ENCODE results near the gene TMEM26. TPM values are rescaled to one million over a fixed set of nuclear protein-coding genes. Genes with fewer than 3 reads are reported as not detected.
"Not testable (repeated sequence)": the region's sequence is repeated elsewhere in the genome, so short reads cannot be mapped to it uniquely, and the experiment has no call there.

The TMEM26 gene
- total RNA-seq, 1 donor from 2014 or later, result 0.18 TPM

DNA sequence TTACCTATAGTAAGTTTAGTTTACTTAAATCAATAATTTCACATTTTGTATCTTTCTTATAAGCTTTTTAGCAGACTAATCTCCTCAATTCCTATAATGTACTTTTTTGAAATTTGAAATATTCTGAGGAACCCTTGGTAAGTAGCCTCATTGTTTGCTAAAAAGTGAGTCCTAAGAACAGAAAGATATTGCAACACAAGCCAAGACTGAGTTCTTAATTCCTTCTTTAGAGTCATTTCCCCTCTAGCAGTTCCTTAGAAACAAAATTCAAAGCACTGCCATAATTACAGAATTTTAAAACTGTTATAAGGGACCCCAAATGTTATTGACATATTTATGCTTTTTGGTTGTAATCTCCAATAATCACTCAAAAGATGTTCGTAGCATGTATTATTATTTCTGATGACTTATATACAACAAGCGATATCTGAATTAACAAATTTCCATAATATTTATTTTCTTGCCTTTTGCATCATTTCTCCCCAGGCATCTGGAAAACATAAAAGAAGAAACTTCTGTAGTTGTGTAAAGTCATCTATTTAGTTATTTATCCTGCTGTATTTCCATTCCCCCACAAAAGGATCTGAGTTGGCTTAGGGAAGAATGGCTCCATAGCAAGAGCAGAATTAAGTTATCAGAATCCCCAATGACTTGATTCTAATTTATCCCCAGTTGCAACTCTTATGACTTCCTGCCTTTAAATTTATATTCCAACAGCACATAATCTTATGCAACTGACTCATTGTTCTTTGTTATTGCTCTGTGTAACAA, 67.8 kb downstream of the TMEM26 start:
- FAIRE-seq (no peak), DNase-seq (ENCODE audit: low read depth) (no peak)
- Histone ChIP-seq H3K27ac (ENCODE audit: low read depth, low read length) (no peak overlapping the region), H3K9me3 (ENCODE audit: insufficient read depth, low read depth, low read length) (no peaks in the 10 kb centered on the region), H2AFZ (ENCODE audit: low read depth, low read length) (no peak overlapping the region), H3K9ac (ENCODE audit: low read length) (no peak overlapping the region), H3K4me2 (ENCODE audit: low read length) (no peak overlapping the region), H3K27me3 (ENCODE audit: insufficient read depth, low read length) (no peaks in the 10 kb centered on the region), H3K4me3 (ENCODE audit: insufficient read depth, low read depth, low read length) (no peak overlapping the region), H3K4me1 (ENCODE audit: insufficient read depth, low read length) (no peaks in the 10 kb centered on the region), H3K36me3 (ENCODE audit: insufficient read depth, low read length) (no peaks in the 10 kb centered on the region), H4K20me1 (ENCODE audit: insufficient read depth, low read length) (no peaks in the 10 kb centered on the region), H3K79me2 (ENCODE audit: insufficient read depth, low read length) (no peaks in the 10 kb centered on the region)
- Mint-ChIP-seq H3K9me3 (ENCODE audit: unreplicated experiment) (peaks cover 5% of the 10 kb centered on the region), H3K27ac (ENCODE audit: unreplicated experiment) (no peak overlapping the region), H3K36me3 (ENCODE audit: low read depth, unreplicated experiment) (no peaks in the 10 kb centered on the region), H3K27me3 (ENCODE audit: low read depth, unreplicated experiment) (no peaks in the 10 kb centered on the region), H3K4me3 (ENCODE audit: unreplicated experiment) (no peak overlapping the region), H3K4me1 (ENCODE audit: low read depth, unreplicated experiment) (no peaks in the 10 kb centered on the region)
- TF ChIP-seq EZH2 (IDR thresholded peaks at IDR 0.05; ENCODE audit: insufficient read depth, low read length) (no peak), CTCF (IDR thresholded peaks at IDR 0.05; ENCODE audit: insufficient read depth, low read depth, low read length) (no peak)

DNA sequence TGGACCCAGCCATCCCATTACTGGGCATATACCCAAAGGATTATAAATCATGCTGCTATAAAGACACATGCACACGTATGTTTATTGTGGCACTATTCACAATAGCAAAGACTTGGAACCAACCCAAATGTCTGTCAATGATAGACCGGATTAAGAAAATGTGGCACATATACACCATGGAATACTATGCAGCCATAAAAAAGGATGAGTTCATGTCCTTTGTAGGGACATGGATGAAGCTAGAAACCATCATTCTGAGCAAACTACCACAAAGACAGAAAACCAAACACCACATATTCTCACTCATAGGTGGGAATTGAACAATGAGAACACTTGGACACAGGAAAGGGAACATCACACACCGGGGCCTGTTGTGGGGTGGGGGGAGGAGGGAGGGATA, 72.0 kb downstream of the TMEM26 start:
- H3K4me2 ChIP-seq (ENCODE audit: low read length); H3K79me2 ChIP-seq (ENCODE audit: insufficient read depth, low read length); H3K27ac Mint-ChIP-seq (ENCODE audit: unreplicated experiment); H3K4me1 Mint-ChIP-seq (ENCODE audit: low read depth, unreplicated experiment); H3K9ac ChIP-seq (ENCODE audit: low read length); H4K20me1 ChIP-seq (ENCODE audit: insufficient read depth, low read length); H3K36me3 ChIP-seq (ENCODE audit: insufficient read depth, low read length); H2AFZ ChIP-seq (ENCODE audit: low read depth, low read length); H3K4me3 ChIP-seq (ENCODE audit: insufficient read depth, low read depth, low read length); FAIRE-seq; DNase-seq (ENCODE audit: low read depth); H3K27me3 Mint-ChIP-seq (ENCODE audit: low read depth, unreplicated experiment); H3K27me3 ChIP-seq (ENCODE audit: insufficient read depth, low read length); H3K9me3 Mint-ChIP-seq (ENCODE audit: unreplicated experiment); H3K4me1 ChIP-seq (ENCODE audit: insufficient read depth, low read length); H3K9me3 ChIP-seq (ENCODE audit: insufficient read depth, low read depth, low read length); H3K36me3 Mint-ChIP-seq (ENCODE audit: low read depth, unreplicated experiment); H3K4me3 Mint-ChIP-seq (ENCODE audit: unreplicated experiment); H3K27ac ChIP-seq (ENCODE audit: low read depth, low read length): not testable (repeated sequence)

GRCh38 chr10:61378865-61379264, 74.3 kb downstream of the TMEM26 start:
- TF ChIP-seq CTCF (IDR thresholded peaks at IDR 0.05; ENCODE audit: insufficient read depth, low read depth, low read length), result no peak
- TF ChIP-seq EZH2 (IDR thresholded peaks at IDR 0.05; ENCODE audit: insufficient read depth, low read length), result no peak
- H3K9me3 ChIP-seq (ENCODE audit: insufficient read depth, low read depth, low read length), result peaks cover 2% of the 10 kb centered on the region
- Mint-ChIP-seq H3K4me1 (ENCODE audit: low read depth, unreplicated experiment) (no peaks in the 10 kb centered on the region), H3K27ac (ENCODE audit: unreplicated experiment) (no peak overlapping the region), H3K36me3 (ENCODE audit: low read depth, unreplicated experiment) (no peaks in the 10 kb centered on the region), H3K9me3 (ENCODE audit: unreplicated experiment) (peaks cover 7% of the 10 kb centered on the region), H3K4me3 (ENCODE audit: unreplicated experiment) (no peak overlapping the region), H3K27me3 (ENCODE audit: low read depth, unreplicated experiment) (no peaks in the 10 kb centered on the region)
- no peaks in the 10 kb centered on the region for H3K36me3 ChIP-seq (ENCODE audit: insufficient read depth, low read length)
- H3K4me3 ChIP-seq (ENCODE audit: insufficient read depth, low read depth, low read length), result no peak overlapping the region
- H3K27ac ChIP-seq (ENCODE audit: low read depth, low read length), result no peak overlapping the region
- H4K20me1 ChIP-seq (ENCODE audit: insufficient read depth, low read length), result no peaks in the 10 kb centered on the region
- no peaks in the 10 kb centered on the region for H3K79me2 ChIP-seq (ENCODE audit: insufficient read depth, low read length)
- FAIRE-seq, result no peak
- no peaks in the 10 kb centered on the region for H3K4me1 ChIP-seq (ENCODE audit: insufficient read depth, low read length)
- DNase-seq (ENCODE audit: low read depth), result no peak
- H2AFZ ChIP-seq (ENCODE audit: low read depth, low read length), result no peak overlapping the region
- no peak overlapping the region for H3K9ac ChIP-seq (ENCODE audit: low read length)
- no peaks in the 10 kb centered on the region for H3K27me3 ChIP-seq (ENCODE audit: insufficient read depth, low read length)
- H3K4me2 ChIP-seq (ENCODE audit: low read length), result no peak overlapping the region
